CD4-positive, alpha-beta T cell treated with Interleukin-17A for 1 hour (primary cell): ENCODE data around the gene DPH1.
A peak's percentile ranks its signal among the peaks of the same experiment; 100 is the strongest.
"Not testable (repeated sequence)": the region's sequence is repeated elsewhere in the genome, so short reads cannot be mapped to it uniquely, and the experiment has no call there.

Experiments
- DNase-seq: peaks from one replicate; pipeline ENCODE4 v3.0.0-alpha.2; 2020

The DPH1 gene

GRCh38 chr17:2008332-2009126, 21.4 kb upstream of the DPH1 start:
- DNase-seq, result no peak

- DNase-seq, result no peak
These were observed 20.2 kb upstream of the DPH1 start for GRCh38 chr17:2009737-2010136.

- DNase-seq, result no peak
These were observed 18.3 kb upstream of the DPH1 start for GRCh38 chr17:2011411-2012371.

GRCh38 chr17:2012499-2012898, 17.5 kb upstream of the DPH1 start:
- DNase-seq, result no peak

- DNase-seq, result not testable (repeated sequence)
These were observed 16.5 kb upstream of the DPH1 start for GRCh38 chr17:2013220-2013993.

- no peak for DNase-seq
These were observed 16.0 kb upstream of the DPH1 start for GRCh38 chr17:2013994-2014317.

GRCh38 chr17:2015314-2015713, 14.6 kb upstream of the DPH1 start:
- no peak for DNase-seq

GRCh38 chr17:2016494-2016893, 13.5 kb upstream of the DPH1 start:
- no peak for DNase-seq

GRCh38 chr17:2017274-2017941, 12.5 kb upstream of the DPH1 start:
- DNase-seq, result no peak

GRCh38 chr17:2018716-2019510, 11.0 kb upstream of the DPH1 start:
- no peak for DNase-seq

- no peak for DNase-seq
These were observed 10.2 kb upstream of the DPH1 start for GRCh38 chr17:2019723-2020122.

GRCh38 chr17:2020721-2021120, 9.2 kb upstream of the DPH1 start:
- no peak for DNase-seq

GRCh38 chr17:2022647-2023240, 7.2 kb upstream of the DPH1 start:
- no peak for DNase-seq

- DNase-seq, result no peak
These were observed 6.7 kb upstream of the DPH1 start for GRCh38 chr17:2023256-2023655.

GRCh38 chr17:2023692-2024571, 6.0 kb upstream of the DPH1 start:
- peak; percentile 65 for DNase-seq

GRCh38 chr17:2024572-2025219, 5.3 kb upstream of the DPH1 start:
- no peak for DNase-seq

GRCh38 chr17:2025220-2025621, 4.7 kb upstream of the DPH1 start, which contains the start of gene RTN4RL1:
RTN4RL1 (minus strand) TSS chr17:2025334; CDS start chr17:2024865, 469 bp downstream.
- DNase-seq, result peak; percentile 85

- peak; percentile 30 for DNase-seq
These were observed 4.2 kb upstream of the DPH1 start for GRCh38 chr17:2025622-2026309.
